Measurements from ENCODE around the gene CPN1.

The CPN1 gene

GRCh38 chr10:99995269-99995668, 86.4 kb downstream of the CPN1 start:
- FAIRE-seq = no peak

- FAIRE-seq = no peak
Measured at GRCh38 chr10:99994801-99995200, 86.9 kb downstream of the CPN1 start.

- no peak for FAIRE-seq
Measured at GRCh38 chr10:99993701-99994689, 87.7 kb downstream of the CPN1 start.

All from endometrium (tissue), 2 donors.